Adipocyte (in vitro differentiated cells): ENCODE measurements around the gene RCN2.
A peak's percentile ranks its signal among the peaks of the same experiment; 100 is the strongest.

Source experiments
- DNase-seq: peaks from one replicate; pipeline ENCODE4 v3.0.0-alpha.2; 2015; ENCODE audit warnings: low read depth
- H3K27me3 ChIP-seq: replicated peaks from 2 replicates; pipeline ENCODE4 v1.7.0; 2013; ENCODE audit warnings: mild to moderate bottlenecking, low read length, moderate library complexity; ENCODE audit not compliant: control insufficient read depth, insufficient read depth
- H3K36me3 ChIP-seq: 2 replicates; pipeline ENCODE4 v1.7.0; 2013; ENCODE audit warnings: low read length, mild to moderate bottlenecking, moderate library complexity; ENCODE audit not compliant: control insufficient read depth, insufficient read depth, severe bottlenecking
- H3K4me1 ChIP-seq: 2 replicates; pipeline ENCODE4 v1.7.0; 2013; ENCODE audit warnings: mild to moderate bottlenecking, low read length, moderate library complexity; ENCODE audit not compliant: control insufficient read depth, insufficient read depth
- H3K4me3 ChIP-seq: 2 replicates; pipeline ENCODE4 v1.7.0; 2013; ENCODE audit warnings: mild to moderate bottlenecking, low read length, moderate library complexity
- H3K9ac ChIP-seq: 2 replicates; pipeline ENCODE4 v1.7.0; 2013; ENCODE audit warnings: mild to moderate bottlenecking, low read length, moderate library complexity
- H3K9me3 ChIP-seq: 2 replicates; pipeline ENCODE4 v1.7.0; 2013; ENCODE audit warnings: mild to moderate bottlenecking, low read length, moderate library complexity; ENCODE audit not compliant: control insufficient read depth

Gene RCN2

DNA sequence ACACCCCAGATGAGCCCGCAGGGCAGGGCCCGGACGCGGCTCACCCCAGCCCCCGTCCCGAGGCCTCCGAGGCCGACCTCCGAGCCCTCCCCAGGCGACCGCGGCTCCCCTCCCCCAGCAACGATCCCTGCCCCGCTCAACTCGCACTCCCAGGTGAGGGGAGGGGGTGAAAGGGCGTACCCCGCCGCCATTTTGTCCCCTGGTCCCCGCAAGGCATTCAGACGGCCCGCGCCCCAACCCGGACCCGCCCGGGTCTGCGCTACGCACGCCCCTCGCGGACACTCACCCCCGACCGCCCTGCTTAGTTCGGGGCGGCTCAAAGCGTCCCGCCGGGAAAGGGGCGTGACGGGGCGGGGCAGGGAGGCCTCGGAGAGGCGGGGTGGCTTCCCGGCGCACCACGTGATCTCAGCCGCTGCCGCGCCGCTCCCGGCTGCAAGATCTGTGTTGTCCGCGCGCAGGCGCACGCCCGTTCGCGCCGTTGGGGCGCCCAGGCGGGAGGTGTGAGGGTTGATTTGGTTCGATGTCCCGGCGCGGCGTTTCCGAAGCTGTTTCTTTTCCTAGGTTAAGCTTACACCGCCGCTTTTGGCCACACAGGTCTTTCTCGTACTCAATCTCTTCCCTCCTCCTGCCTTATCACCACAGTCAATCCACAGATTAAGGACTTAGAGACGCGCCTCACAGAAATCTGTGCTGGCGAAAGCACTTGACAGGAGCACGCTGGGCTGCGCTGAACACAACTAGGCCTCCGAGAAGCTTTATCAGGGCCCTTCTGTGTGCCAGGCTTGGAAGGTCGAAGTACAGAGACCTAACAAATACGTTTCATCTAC is 26.3 kb upstream of the RCN2 start, which contains the start of gene SCAPER:
Gene SCAPER, minus strand, starts transcription at position 328 of the 827 bp plus-strand sequence. CDS start 21,523 bp downstream, outside the sequence.
- DNase-seq, result peak; percentile 96
- Histone ChIP-seq H3K9me3 (no peaks in the 10 kb centered on the region), H3K9ac (peak within 1 kb of the TSS; percentile 85), H3K27me3 (no peaks in the 10 kb centered on the region), H3K4me3 (peak within 1 kb of the TSS; percentile 86), H3K36me3 (no peaks in the 10 kb centered on the region), H3K4me1 (peaks cover 27% of the 10 kb centered on the region)

DNA sequence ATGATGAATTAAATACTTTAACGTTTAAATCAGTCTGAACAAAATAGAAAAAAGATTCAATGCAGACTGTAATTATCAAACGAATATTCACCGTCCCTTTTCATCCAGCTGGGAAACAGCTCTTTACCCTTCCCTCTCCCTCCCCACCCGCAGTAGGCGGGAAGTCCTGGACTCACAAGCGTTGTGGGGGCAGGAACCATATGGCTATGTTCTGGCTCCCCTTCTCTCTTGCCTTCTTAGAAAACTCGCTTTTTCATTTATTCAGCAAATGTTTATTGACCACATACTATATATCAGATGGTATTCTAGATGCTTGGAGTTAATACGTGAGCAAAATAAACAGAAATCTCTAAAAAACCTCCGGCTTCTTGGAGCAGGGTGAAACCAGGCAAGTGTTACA is 25.7 kb upstream of the RCN2 start:
- no peak for DNase-seq
- Histone ChIP-seq H3K27me3 (no peaks in the 10 kb centered on the region), H3K9me3 (no peaks in the 10 kb centered on the region), H3K36me3 (no peaks in the 10 kb centered on the region), H3K9ac (peak overlapping the region; percentile 85), H3K4me3 (peak overlapping the region; percentile 86), H3K4me1 (peaks cover 27% of the 10 kb centered on the region)

DNA sequence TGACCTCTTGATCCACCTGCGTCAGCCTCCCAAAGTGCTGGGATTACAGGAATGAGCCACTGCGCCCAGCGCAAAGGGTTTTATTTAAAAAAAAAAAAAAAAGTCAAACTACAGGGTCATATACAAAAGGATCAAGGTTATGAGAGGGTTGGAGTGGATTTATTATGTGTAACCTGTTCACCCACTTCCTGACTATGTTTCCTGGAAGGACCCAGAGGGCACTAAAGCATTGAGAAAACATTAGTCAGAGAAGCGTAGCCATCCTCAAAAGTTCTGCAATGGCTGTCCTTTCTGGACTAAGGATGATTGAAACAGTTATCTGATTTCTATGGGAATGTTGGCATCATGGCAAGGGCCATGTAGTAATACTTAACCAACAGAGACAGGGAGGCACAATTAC is 19.1 kb upstream of the RCN2 start:
- Histone ChIP-seq H3K9me3 (no peaks in the 10 kb centered on the region), H3K4me1 (no peaks in the 10 kb centered on the region), H3K36me3 (no peaks in the 10 kb centered on the region), H3K27me3 (peaks cover 28% of the 10 kb centered on the region), H3K9ac (no peak overlapping the region), H3K4me3 (no peak overlapping the region)
- DNase-seq, result no peak

DNA sequence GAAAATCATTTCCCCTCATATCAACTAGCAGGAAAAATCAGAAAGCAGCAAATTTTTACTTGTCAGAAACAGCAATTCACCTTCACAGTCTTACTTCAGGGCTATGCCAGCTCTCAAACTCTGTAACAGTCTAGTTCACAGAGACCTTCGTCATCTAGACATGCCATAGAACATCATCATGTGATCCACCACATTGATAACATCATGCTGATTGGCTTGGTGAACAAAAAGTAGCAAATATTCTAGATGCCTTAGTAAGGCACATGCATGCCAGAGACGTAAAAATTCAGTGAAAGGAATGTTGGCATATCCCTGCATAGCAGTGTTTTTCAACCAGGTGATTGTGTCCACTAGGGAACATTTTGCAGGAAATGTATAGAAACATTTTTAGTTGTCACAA is 17.8 kb upstream of the RCN2 start:
- Histone ChIP-seq H3K9me3 (no peaks in the 10 kb centered on the region), H3K4me3 (no peak overlapping the region), H3K36me3 (no peaks in the 10 kb centered on the region), H3K9ac (no peak overlapping the region), H3K27me3 (peaks cover 28% of the 10 kb centered on the region), H3K4me1 (no peaks in the 10 kb centered on the region)
- no peak for DNase-seq

DNA sequence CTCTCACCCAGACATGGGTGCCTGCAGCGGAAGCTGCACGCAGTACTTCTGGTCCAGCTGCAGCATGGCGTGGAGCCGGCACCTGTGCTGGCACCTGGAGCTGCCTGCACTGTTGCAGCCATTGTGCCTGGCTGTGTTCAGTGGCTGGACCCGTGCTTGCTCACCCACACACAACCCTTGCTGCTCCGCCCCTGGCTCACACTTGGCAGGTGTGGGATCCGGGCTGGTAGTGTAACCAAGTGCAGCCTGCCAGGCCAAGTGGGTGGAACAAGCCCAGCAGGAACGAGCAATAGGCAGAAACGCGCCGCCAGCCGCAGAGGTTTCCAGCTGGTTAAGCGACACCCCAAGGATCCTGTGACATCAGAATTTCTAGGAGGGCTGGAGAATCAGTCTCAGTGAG is 15.2 kb upstream of the RCN2 start:
- no peak overlapping the region for H3K4me3 ChIP-seq
- H3K9ac ChIP-seq, result no peak overlapping the region
- H3K4me1 ChIP-seq, result no peaks in the 10 kb centered on the region
- H3K9me3 ChIP-seq, result no peaks in the 10 kb centered on the region
- no peaks in the 10 kb centered on the region for H3K36me3 ChIP-seq
- H3K27me3 ChIP-seq, result peaks cover 34% of the 10 kb centered on the region
- no peak for DNase-seq

- Histone ChIP-seq H3K27me3 (no peaks in the 10 kb centered on the region), H3K4me1 (peaks cover 15% of the 10 kb centered on the region), H3K9me3 (no peaks in the 10 kb centered on the region), H3K36me3 (no peaks in the 10 kb centered on the region), H3K4me3 (no peak overlapping the region), H3K9ac (no peak overlapping the region)
- no peak for DNase-seq
Measured at GRCh38 chr15:76928201-76928600, 3.3 kb upstream of the RCN2 start.

GRCh38 chr15:76929011-76929760 is 2.4 kb upstream of the RCN2 start:
- Histone ChIP-seq H3K4me1 (peaks cover 15% of the 10 kb centered on the region), H3K4me3 (no peak overlapping the region), H3K36me3 (no peaks in the 10 kb centered on the region), H3K9ac (no peak overlapping the region), H3K9me3 (no peaks in the 10 kb centered on the region), H3K27me3 (no peaks in the 10 kb centered on the region)
- no peak for DNase-seq

DNA sequence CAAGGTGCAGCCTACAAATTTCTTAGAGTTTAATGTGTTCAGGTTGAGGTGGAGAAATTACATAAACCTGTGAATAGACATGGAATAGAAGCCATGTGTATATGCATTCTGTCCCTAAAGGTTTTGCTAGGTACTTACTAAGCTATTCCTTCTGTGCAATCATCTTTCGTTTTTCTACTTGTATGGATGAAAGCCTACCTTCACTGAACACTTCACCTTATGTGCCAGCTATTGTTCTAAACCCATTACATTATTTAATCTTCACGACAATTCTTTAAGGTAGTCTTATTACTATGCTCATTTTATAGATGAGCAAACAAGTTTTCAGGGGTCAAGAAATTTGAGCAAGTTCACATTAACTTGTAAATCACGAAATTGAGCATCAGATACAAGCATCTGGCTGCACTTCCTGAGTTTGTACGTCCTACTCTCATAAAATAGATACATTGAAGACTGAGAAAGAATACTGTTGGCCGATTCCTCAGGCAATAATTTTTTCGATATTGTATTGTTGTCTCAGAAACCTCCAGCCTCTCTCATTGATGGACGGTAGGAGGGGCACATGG is 635 bp upstream of the RCN2 start:
- no peaks in the 10 kb centered on the region for H3K27me3 ChIP-seq
- peaks cover 15% of the 10 kb centered on the region for H3K4me1 ChIP-seq
- DNase-seq, result no peak
- no peaks in the 10 kb centered on the region for H3K9me3 ChIP-seq
- H3K9ac ChIP-seq, result peak overlapping the region; percentile 88
- peak overlapping the region; percentile 90 for H3K4me3 ChIP-seq
- H3K36me3 ChIP-seq, result peaks cover 10% of the 10 kb centered on the region

DNA sequence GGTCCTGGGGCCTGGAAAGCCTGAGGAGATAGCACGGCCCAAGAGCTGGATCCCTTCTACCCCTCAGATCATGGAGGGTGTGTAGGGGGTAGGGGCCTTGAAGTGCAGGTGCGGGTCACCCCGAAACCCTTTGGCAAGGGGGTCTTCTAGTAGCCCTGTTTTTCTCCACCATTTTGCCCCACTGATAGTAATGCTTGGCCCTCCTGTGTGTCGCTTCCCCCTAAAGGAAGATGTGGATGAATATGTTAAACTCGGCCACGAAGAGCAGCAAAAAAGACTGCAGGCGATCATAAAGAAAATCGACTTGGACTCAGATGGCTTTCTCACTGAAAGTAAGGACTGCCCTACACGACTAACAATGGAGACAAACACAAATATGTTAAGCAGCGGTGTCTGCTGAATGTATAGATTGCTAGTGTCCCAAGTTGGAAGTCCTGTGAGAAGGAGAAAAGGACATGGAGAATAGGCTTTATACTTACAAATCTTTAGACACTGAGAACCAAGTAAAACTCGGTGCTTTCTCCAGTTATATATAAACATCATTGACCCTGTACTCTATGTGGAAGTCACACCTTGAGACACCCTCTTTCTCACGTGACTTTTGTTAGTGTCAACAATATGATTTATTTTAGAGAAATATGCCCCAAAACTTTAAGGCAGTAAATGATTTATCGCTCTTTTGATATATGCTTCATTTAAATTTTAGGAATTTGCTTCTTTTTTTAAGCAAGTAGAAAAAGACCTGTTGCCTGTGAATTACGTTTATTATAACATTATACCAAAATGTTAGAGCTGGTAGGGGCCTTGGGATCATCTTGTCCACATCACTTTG is 802 bp downstream of the RCN2 start:
- H3K9ac ChIP-seq, result peak overlapping the region; percentile 88
- DNase-seq, result peak; percentile 39
- H3K4me1 ChIP-seq, result peaks cover 22% of the 10 kb centered on the region
- H3K27me3 ChIP-seq, result no peaks in the 10 kb centered on the region
- H3K36me3 ChIP-seq, result peaks cover 21% of the 10 kb centered on the region
- peak overlapping the region; percentile 90 for H3K4me3 ChIP-seq
- H3K9me3 ChIP-seq, result no peaks in the 10 kb centered on the region

DNA sequence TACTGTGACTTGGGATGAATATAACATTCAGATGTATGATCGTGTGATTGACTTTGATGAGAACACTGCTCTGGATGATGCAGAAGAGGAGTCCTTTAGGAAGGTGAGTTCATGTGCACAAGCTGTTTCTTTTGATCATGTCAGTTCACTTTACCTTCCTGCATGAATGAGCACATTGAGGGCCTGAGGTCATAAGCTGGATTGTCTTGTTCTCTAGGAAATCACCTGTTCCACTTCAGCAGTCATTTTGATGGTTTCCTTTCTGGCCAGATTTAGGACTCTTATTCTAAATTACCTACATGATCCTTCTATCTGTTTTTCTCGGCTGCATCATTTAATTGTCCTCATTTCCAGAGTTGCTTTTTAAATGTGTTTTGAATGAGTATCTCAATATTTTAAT is 4.1 kb downstream of the RCN2 start:
- Histone ChIP-seq H3K4me1 (peaks cover 28% of the 10 kb centered on the region), H3K9me3 (no peaks in the 10 kb centered on the region), H3K27me3 (no peaks in the 10 kb centered on the region), H3K36me3 (peaks cover 27% of the 10 kb centered on the region), H3K9ac (no peak overlapping the region), H3K4me3 (no peak overlapping the region)
- no peak for DNase-seq
